NCI-H187 treated with DMSO at 0.1 percent for 48 hours (cell line): ENCODE measurements around the gene DMD.

Experiments used
- DNase-seq: peaks from one replicate; lab custom pipeline; 2025; lab: John Stamatoyannopoulos, UW

DMD gene

GRCh38 chrX:31845003-31845402 lies 1366.3 kb downstream of the DMD start:
- no peak for DNase-seq

GRCh38 chrX:31838617-31839016 lies 1372.7 kb downstream of the DMD start:
- no peak for DNase-seq

DNA sequence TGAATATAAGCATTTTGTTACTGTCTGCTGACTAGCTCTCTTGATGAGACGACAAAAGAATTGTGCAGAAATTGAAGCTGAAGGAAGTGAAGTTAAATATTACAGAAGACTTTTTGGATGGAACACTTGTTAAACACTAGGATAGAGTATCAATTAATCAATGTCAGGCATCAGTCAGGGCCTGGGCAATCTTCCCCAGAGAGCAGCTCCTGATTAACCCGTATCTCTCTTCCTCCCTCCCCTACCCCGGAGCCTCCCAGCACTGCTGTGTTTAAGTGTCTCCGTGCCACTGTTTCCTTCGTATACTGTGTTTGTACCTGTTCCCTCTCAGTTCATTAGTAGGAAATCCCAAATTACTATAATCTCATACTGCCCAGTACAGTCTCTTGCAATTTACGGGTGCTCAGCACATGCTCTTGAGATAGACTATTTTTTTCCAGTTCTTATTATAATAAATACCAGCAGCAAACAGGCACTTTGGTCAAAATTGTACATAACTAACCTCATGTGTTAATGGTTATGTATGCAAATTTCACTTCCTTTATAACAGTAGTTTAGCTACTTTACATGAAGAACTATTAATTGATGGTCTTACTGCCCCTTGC lies 1373.8 kb downstream of the DMD start:
- no peak for DNase-seq

DNA sequence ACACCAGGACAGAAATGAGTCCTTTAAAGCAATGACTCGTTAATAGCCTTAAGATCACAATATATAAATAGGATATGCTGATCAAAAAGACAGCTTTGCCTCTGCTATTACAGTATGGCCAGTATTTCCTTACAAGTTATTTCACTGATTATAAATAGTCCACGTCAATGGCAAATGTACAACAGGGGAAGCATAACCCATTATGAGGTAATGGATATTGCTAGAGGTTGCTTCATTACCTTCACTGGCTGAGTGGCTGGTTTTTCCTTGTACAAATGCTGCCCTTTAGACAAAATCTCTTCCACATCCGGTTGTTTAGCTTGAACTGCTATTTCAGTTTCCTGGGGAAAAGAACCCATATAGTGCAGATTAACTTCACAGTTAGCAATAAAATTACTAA lies 1374.9 kb downstream of the DMD start:
- no peak for DNase-seq

- DNase-seq = no peak
These were observed 1379.1 kb downstream of the DMD start for GRCh38 chrX:31832263-31832662.

DNA sequence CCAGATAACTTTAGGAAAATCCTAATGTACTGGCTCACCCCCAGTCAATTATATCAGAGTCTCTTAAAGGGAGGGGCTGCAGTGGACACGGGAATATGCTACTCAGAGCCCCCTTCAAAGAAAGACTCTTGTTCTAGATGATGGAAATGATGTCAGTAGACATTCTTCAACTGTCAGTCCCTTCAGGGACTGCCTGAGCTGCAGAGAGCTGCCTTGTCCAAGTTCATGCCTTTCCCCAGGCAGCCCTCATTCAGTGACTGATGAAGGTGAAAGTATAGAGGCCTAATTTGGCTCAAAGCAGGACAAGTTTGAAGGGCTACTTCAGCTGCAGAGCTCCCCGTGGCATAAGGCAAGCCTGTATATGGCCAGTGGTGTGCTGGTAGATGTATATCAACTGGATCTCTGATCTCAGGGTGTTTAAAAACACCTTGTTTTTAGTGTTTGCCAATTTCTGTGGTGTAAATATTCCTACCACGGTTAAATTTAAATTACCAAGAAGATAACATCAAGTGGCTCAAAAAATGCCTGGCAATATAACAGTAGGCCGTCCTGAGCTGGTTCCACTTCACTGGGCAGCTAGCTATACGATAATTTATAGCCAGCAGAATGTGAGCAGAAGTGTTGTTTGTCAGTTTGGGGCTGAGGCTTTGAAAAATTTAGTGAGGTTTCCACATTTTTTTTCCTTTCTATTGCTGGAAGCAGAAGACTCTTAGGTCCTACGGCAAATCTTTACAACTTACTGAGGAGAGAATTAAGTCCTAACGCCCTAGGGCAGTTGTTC lies 1390.7 kb downstream of the DMD start:
- no peak for DNase-seq

GRCh38 chrX:31819455-31819854 lies 1391.9 kb downstream of the DMD start:
- DNase-seq = no peak

DNA sequence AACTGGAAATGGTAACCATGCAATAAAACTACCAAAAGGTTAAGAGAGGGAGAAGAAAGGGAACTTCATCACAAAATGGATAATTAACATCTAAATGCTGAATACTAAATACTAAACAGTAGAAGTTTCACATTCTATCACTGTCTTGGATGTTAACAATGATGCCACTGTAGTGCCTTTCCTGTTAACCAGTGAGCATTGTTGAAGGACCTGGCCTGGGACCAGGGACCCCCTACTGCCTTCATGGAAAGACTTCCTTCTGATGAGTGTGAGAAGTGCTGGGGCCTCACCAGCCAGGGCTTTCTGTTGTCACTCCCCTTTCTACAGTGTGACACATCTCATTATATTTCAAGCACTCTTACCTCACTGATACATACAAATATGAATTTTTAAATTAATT lies 1400.2 kb downstream of the DMD start:
- no peak for DNase-seq

DNA sequence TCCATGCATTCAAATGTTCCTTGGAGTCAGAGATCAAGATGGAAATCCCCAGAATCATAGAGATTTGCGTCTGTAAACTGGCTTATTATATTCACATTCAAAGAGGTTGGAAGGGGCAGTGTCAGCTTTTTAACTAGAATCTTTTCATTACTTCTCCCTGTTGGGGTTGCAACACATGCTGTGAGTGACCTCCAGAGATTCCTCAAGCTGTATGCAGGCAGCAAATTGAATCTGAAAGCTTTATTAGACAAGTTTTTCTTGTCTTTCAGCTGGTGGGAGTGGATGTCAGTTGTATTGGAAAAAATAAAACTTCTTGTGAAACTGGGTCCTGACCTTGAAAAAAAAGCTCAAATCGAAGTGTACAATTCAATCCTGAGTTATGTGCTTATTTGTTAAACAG lies 1403.0 kb downstream of the DMD start:
- DNase-seq = no peak

GRCh38 chrX:31807165-31807564 lies 1404.2 kb downstream of the DMD start:
- no peak for DNase-seq

- no peak for DNase-seq
These were observed 1405.6 kb downstream of the DMD start for GRCh38 chrX:31805781-31806180.

GRCh38 chrX:31800219-31800618 lies 1411.1 kb downstream of the DMD start:
- no peak for DNase-seq

- no peak for DNase-seq
These were observed 1414.7 kb downstream of the DMD start for GRCh38 chrX:31796624-31797023.

DNA sequence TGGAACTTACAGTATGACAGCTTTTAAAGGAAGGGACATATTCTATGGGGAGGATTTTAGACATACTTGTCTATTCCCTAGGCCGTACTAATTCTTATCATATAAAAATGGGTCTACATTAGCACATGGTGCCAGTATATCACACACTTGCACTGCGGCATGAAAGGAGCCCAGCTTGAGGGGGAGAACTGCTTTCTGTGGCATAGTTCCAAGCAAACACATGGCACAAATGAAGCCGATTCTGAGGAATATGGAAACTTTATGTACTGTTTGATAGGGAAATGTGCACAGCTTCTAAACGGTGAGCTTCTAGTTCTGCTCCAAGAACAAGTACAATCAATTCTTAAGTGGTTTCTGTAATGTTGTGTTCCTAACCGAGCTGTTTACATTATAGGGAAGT lies 1463.9 kb downstream of the DMD start:
- DNase-seq = no peak

- no peak for DNase-seq
These were observed 1468.3 kb downstream of the DMD start for GRCh38 chrX:31743004-31743403.

GRCh38 chrX:31717474-31717873 lies 1493.9 kb downstream of the DMD start:
- DNase-seq = no peak

DNA sequence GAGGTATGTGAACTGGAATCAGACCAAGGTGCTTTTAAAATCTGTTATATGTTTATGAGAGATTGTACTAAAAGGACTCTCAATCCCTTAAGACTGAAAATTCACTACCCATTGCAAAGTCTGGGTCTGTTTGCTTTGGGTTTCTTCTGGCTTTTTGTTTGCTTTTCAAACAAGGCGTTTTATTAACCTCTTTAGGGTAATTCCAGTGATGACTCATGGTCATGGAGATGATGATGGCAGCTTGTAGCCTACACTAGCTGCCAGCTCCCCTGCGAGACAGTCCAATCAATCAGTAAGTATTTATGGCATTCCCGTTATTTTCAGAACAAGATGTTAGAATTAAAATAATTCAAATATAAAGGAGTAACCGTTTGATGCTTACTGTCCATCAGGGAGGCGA lies 1495.7 kb downstream of the DMD start:
- DNase-seq = no peak

DNA sequence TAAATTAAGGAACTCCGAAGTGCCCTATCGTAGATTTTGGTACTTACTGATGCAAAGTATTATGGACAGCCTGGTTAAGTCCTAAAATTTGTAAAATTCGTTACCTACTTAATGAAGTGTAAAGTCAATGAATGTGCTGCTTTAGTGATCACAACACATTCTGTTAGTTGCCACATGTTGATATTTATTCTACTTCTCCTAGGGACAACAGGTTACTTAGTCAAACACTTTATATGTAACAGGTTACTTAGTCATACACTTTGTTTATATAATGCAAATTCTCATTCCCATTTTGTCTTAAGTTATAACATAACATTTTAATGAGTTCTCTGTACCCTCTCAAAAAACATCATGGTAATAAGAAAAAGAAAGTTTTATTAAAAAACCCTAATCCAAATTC lies 1496.6 kb downstream of the DMD start:
- DNase-seq = no peak

DNA sequence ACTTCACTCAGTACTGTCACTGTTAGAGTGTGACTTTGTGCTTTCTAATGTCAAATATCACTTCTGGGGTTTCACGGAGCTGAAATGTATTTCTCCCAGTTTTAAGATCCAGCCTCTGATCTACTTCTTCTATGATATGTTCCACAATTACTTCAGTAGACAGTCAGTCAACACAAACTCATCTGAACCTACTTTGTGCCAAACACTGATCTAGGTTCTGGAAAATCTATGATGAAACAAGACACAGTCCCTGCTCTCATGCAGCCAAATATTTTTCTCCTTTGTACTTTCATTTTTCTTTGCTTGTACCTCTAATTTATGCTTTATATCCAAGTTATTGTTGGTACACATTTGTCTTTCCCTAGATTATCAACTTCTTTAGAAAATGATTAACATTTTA lies 1498.2 kb downstream of the DMD start:
- no peak for DNase-seq

GRCh38 chrX:31711166-31711565 lies 1500.2 kb downstream of the DMD start:
- no peak for DNase-seq

DNA sequence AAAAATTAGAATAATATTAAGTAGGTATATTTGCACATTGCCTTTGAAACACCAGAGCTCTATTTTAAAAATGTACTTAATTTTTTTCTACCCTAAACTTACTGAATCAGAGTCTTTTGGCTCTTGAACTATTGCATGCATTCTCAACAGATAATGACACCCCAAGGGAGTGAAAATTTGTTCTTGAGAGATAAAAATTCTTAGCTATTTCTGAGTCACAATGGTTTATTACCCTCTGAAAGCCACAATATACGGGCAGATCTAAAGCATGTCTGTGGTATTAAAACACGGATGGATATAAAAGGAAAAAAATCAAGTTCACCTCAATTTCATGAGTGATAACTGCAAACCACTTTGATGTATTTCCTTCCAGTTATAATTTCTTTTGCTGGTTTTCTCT lies 1503.2 kb downstream of the DMD start:
- DNase-seq = no peak

DNA sequence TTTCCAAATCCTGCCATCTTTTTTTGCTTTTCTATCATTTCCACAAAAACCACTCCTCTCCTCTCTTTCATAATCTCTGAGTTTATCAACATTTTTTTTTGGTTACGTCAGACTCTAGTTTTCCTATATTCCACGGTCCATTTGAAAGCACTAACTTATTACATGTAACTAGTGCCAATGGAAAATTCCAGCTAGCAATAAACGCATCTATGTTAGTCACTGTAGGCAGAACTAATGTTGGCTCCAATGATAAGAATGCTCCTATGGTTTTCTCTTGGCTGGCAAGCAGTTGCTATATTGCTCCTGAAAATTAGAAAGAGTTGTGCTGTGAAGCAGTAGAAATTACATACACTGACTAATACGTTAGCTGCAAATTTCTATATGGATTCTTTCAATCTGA lies 1504.9 kb downstream of the DMD start:
- DNase-seq = no peak

DNA sequence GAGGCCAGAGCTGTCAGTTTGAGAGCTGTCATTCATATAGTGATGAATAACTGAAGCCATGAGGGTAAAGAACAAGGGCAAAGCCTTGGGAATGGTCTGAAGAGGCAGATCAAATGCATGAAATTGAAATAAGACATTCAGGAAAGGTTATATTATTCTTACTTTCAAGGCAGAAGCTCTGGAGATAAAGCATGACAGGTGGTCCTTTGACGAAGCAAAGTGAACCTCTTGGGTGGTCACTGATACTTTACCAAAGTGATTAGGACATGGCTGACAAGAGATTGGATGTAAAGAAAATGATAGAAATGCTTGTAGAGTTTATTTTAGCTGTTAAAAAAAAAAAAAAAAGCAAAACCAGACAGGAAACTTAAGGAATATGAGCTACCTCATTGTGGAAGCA lies 1505.5 kb downstream of the DMD start:
- no peak for DNase-seq

DNA sequence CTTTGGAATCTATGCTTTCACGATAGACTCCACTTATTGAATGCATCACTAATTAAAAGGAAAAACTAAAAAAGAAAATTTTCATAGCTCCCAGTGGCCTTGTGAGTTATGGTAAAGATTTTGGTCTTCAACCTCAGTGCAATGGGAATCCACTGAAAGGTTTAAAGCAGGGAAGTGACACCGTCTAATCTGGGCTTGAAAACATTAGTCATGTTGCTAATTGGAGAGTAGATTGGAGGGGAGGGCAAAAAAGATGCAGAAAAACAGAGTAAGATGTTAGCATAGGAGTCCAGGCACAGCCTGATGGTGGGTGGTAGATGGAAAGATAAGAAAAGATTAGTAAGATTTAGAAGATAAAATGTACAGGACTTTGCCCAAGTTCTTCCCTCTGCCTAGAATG lies 1506.4 kb downstream of the DMD start:
- DNase-seq = no peak
